NT2/D1 (cell line): ENCODE results near the gene INSIG2.
"Not testable (repeated sequence)": the region's sequence is repeated elsewhere in the genome, so short reads cannot be mapped to it uniquely, and the experiment has no call there.

ENCODE experiments used
- SUZ12 ChIP-seq: IDR thresholded peaks from 2 replicates; pipeline ENCODE4 v1.6.1; 2011; ENCODE audit not compliant: insufficient read length, insufficient read depth; ENCODE audit errors: extremely low read depth
- ZNF274 ChIP-seq: IDR thresholded peaks from 2 replicates; pipeline ENCODE4 v1.6.1; 2011; ENCODE audit warnings: mild to moderate bottlenecking, low read depth, low read length

- not testable (repeated sequence) for TF ChIP-seq SUZ12, ZNF274
Observed at GRCh38 chr2:118094102-118094501, 5.8 kb downstream of the INSIG2 start.
